Astrocyte of the spinal cord (primary cell): ENCODE measurements around the gene CLTRN.

Experiments
- DNase-seq: peaks from one replicate; pipeline ENCODE4 v3.0.0; 2011; ENCODE audit warnings: low read depth, low spot score
- H3K4me3 ChIP-seq: 2 replicates; pipeline ENCODE4 v1.5.1; 2011; ENCODE audit warnings: low read depth, mild to moderate bottlenecking, low read length, moderate library complexity
- in situ Hi-C: cut with HindIII; loops from 2 replicates; pipeline ENCODE4 v1.10.0; 2017; ENCODE audit warnings: low sequenced_read_pairs
- TF ChIP-seq, protein P1 (sequence below): IDR thresholded peaks from 2 replicates; pipeline ENCODE4 v1.5.1; 2012; ENCODE audit warnings: low read depth, mild to moderate bottlenecking, low read length, inconsistent platforms

CLTRN gene

DNA sequence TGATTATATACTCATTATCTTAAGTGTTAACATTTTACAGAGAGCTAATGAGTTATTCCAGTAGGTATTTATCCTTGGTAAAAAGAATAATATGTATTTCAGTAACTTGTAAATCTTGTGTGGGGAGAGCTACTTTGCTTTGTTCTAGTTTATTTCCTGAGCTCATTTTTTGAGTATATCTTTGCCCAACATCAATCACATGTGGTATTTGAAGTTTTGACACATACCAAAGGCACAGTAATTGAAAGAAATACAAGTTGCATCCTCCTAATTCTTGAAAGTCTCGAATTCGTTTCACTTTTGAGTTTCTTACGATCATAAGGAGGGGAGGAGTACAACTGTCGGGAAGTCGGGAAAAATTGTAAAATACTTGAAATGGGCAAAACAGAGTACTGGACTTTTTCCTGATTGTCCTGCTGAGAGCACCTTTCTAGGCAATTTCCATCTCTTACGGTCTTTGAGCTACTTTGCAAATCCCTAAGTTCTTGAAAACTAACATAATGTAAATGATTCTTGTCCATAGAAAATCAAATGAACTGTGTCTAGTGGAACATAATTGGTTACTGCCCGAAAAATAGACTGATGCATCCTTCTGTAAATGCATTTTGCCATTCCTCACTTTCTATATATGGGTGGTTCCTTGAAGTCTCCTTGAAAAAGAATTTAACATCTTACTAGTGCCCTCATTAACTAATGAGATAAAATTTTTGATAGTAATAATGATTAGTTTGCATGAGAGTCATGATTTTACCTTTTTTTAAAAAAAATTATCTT, 20.6 kb downstream of the CLTRN start:
- in situ Hi-C loops, result no loop called here
- H3K4me3 ChIP-seq, result no peak overlapping the region
- DNase-seq, result no peak
- TF ChIP-seq, protein P1, sequence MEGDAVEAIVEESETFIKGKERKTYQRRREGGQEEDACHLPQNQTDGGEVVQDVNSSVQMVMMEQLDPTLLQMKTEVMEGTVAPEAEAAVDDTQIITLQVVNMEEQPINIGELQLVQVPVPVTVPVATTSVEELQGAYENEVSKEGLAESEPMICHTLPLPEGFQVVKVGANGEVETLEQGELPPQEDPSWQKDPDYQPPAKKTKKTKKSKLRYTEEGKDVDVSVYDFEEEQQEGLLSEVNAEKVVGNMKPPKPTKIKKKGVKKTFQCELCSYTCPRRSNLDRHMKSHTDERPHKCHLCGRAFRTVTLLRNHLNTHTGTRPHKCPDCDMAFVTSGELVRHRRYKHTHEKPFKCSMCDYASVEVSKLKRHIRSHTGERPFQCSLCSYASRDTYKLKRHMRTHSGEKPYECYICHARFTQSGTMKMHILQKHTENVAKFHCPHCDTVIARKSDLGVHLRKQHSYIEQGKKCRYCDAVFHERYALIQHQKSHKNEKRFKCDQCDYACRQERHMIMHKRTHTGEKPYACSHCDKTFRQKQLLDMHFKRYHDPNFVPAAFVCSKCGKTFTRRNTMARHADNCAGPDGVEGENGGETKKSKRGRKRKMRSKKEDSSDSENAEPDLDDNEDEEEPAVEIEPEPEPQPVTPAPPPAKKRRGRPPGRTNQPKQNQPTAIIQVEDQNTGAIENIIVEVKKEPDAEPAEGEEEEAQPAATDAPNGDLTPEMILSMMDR, result no peak

- DNase-seq, result no peak
- in situ Hi-C loops, result no loop called here
- H3K4me3 ChIP-seq, result no peak overlapping the region
- TF ChIP-seq, protein P1, result no peak
These were observed 33.0 kb downstream of the CLTRN start for GRCh38 chrX:15631637-15632036.

DNA sequence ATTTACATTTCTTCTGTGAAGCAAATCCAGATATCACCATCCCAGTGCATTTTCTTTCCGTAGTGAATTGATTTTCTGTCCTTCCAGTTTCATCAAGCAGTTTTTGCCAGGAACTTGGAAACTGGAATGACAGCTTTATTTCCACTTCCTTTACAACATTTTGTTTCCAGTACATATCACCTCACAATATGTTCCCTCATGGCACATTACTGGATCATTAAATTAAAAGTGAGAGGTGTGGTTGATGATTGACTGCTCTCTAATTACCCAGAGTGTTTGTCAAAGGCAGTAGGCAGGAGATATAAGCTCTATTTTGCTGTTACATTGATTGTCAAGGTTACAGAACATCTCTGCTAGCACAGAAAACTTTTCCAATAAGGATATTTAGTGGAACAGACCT, 41.6 kb downstream of the CLTRN start:
- TF ChIP-seq, protein P1, result no peak
- no peak overlapping the region for H3K4me3 ChIP-seq
- in situ Hi-C loops, result no loop called here
- DNase-seq, result no peak

- peak; percentile 38 for DNase-seq
- no peak overlapping the region for H3K4me3 ChIP-seq
- in situ Hi-C loops, result no loop called here
- TF ChIP-seq, protein P1, result no peak
These were observed 45.4 kb downstream of the CLTRN start for GRCh38 chrX:15619053-15619755.

GRCh38 chrX:15617111-15617510, 47.5 kb downstream of the CLTRN start:
- in situ Hi-C loops, result no loop called here
- H3K4me3 ChIP-seq, result no peak overlapping the region
- TF ChIP-seq, protein P1, result no peak
- no peak for DNase-seq

DNA sequence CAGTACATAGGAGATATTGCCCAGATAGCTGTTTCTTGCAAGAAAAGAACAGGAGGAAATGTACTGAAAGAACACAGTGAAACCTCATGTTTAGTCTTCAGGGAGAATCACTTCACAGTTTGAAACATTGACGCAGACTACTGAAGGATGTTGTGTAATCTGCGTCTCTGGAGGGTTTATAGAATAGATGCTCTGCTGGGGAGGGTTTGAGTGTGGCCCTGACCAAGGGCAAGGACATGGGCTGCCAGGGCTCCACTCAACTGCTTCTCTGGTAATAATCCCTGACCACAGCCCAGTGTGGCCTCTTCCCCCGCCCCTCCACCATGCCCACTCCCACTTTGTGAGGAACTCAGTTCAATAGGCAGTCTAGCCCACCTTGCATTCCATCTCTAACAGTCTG, 48.1 kb downstream of the CLTRN start:
- TF ChIP-seq, protein P1, result no peak
- DNase-seq, result no peak
- H3K4me3 ChIP-seq, result no peak overlapping the region
- in situ Hi-C loops, result no loop called here
